Caco-2 (cell line): Measurements from ENCODE around the gene KRABD2.
"Not testable (repeated sequence)": the region's sequence is repeated elsewhere in the genome, so short reads cannot be mapped to it uniquely, and the experiment has no call there.

Experiments
- BruUV-seq: library from RNA; stranded (reverse); fragments of 400-500 nt; replicated peaks from 2 replicates; lab custom pipeline; 2021; lab: Mats Ljungman, UMichigan
- CTCF ChIA-PET: fragments of 300-600 bp; sonication (Branson Sonifier 250); formaldehyde crosslinking; loops from one replicate; lab custom pipeline; 2022; ENCODE audit warnings: antibody characterized with exemption; lab: Charles Lee
- POLR2A ChIA-PET: fragments of 300-600 bp; sonication (Branson Sonifier 250); formaldehyde crosslinking; loops from one replicate; lab custom pipeline; 2022; ENCODE audit warnings: antibody characterized with exemption; lab: Charles Lee
- DNase-seq, 2 experiments: peaks; one replicate each; pipeline versions ENCODE4 v3.0.0 to v3.0.0-alpha.2; 2020 to 2022
- H3K27me3 ChIP-seq: replicated peaks from 2 replicates; pipeline ENCODE4 v1.6.0; 2011; ENCODE audit warnings: low read length; ENCODE audit not compliant: control insufficient read depth, insufficient read depth
- H3K36me3 ChIP-seq: 2 replicates; pipeline ENCODE4 v1.5.1; 2011; ENCODE audit warnings: low read length; ENCODE audit not compliant: control insufficient read depth, insufficient read depth
- H3K4me1 ChIP-seq: fragments of 250-450 bp; sonication (Bioruptor Pico); 2 replicates; pipeline ENCODE4 v1.5.1; 2020; ENCODE audit warnings: mild to moderate bottlenecking
- H3K4me3 ChIP-seq: 2 replicates; pipeline ENCODE4 v1.5.1; 2011; ENCODE audit warnings: low read depth, mild to moderate bottlenecking, control low read depth, low read length
- H3K9me3 ChIP-seq: fragments of 250-450 bp; sonication (Bioruptor Pico); 2 replicates; pipeline ENCODE4 v1.5.1; 2020; ENCODE audit warnings: mild to moderate bottlenecking, moderate library complexity
- H3K27ac Mint-ChIP-seq: one replicate; pipeline ENCODE4 v1.8.0; 2022; ENCODE audit warnings: mixed read lengths; ENCODE audit not compliant: unreplicated experiment
- H3K27me3 Mint-ChIP-seq: one replicate; pipeline ENCODE4 v1.8.0; 2022; ENCODE audit warnings: mixed read lengths; ENCODE audit not compliant: insufficient read depth, unreplicated experiment
- H3K36me3 Mint-ChIP-seq: one replicate; pipeline ENCODE4 v1.8.0; 2022; ENCODE audit warnings: mild to moderate bottlenecking, mixed read lengths; ENCODE audit not compliant: insufficient read depth, unreplicated experiment
- H3K4me1 Mint-ChIP-seq: one replicate; pipeline ENCODE4 v1.8.0; 2022; ENCODE audit warnings: low read depth, mixed read lengths; ENCODE audit not compliant: unreplicated experiment
- H3K4me3 Mint-ChIP-seq: one replicate; pipeline ENCODE4 v1.8.0; 2022; ENCODE audit warnings: mild to moderate bottlenecking, moderate library complexity, mixed read lengths; ENCODE audit not compliant: unreplicated experiment
- H3K9me3 Mint-ChIP-seq: one replicate; pipeline ENCODE4 v1.8.0; 2022; ENCODE audit warnings: mixed read lengths; ENCODE audit not compliant: unreplicated experiment
- CTCF ChIP-seq, 2 experiments: fragments of 200-600 bp in 1 of 2; IDR thresholded peaks; 1 replicate in 1 of 2; 2 replicates in 1 of 2; pipeline versions ENCODE4 v1.5.1 to v1.8.0; 2011 to 2022; ENCODE audit warnings: antibody characterized with exemption in 1 of 2, control low read depth in 1 of 2, inconsistent platforms in 1 of 2, low read depth in 1 of 2, low read length in 1 of 2, mild to moderate bottlenecking in 1 of 2, moderate library complexity in 1 of 2; ENCODE audit not compliant: insufficient read depth in 1 of 2, severe bottlenecking in 1 of 2, unreplicated experiment in 1 of 2
- intact Hi-C: fragments of 100-400 bp; cut with micrococcal nuclease; formaldehyde crosslinking; loops from one replicate; pipeline ENCODE4 v1.10.0; 2022; ENCODE audit not compliant: unreplicated experiment

KRABD2 gene

GRCh38 chr17:8382880-8383142 is 6.3 kb upstream of the KRABD2 start:
- H3K4me3 ChIP-seq, result peak overlapping the region; percentile 74
- peaks cover 52% of the 10 kb centered on the region for H3K36me3 Mint-ChIP-seq
- TF ChIP-seq CTCF (IDR thresholded peaks at IDR 0.05; ENCODE audit: insufficient read depth in 1 of 2, low read depth in 1 of 2, low read length in 1 of 2, severe bottlenecking in 1 of 2, unreplicated experiment in 1 of 2), result no peak
- peak overlapping the region; percentile 97 for H3K27ac Mint-ChIP-seq
- no peaks in the 10 kb centered on the region for H3K9me3 ChIP-seq
- H3K4me1 Mint-ChIP-seq, result no peaks in the 10 kb centered on the region
- no peak for DNase-seq
- ChIA-PET CTCF (no interaction called here), POLR2A (interaction anchor here (0.6 kb wide), 1 partner anchor 133 kb away, joined by 3 read pairs; no protein-coding TSS in a partner anchor)
- H3K9me3 Mint-ChIP-seq, result no peaks in the 10 kb centered on the region
- intact Hi-C loops, result no loop called here
- H3K4me1 ChIP-seq, result peaks cover 12% of the 10 kb centered on the region
- peak overlapping the region; percentile 91 for H3K4me3 Mint-ChIP-seq
- no peaks in the 10 kb centered on the region for H3K27me3 ChIP-seq
- no peaks in the 10 kb centered on the region for H3K27me3 Mint-ChIP-seq
- BruUV-seq, result no TSS peak
- H3K36me3 ChIP-seq, result no peaks in the 10 kb centered on the region; the same call in 1 of the 2 replicates

- Mint-ChIP-seq H3K4me3 (peak overlapping the region; percentile 91), H3K9me3 (no peaks in the 10 kb centered on the region), H3K27me3 (no peaks in the 10 kb centered on the region), H3K27ac (peak overlapping the region; percentile 97), H3K36me3 (peaks cover 58% of the 10 kb centered on the region), H3K4me1 (no peaks in the 10 kb centered on the region)
- DNase-seq, result no peak
- ChIA-PET POLR2A (interaction anchor here (0.6 kb wide), 1 partner anchor 133 kb away, joined by 3 read pairs; no protein-coding TSS in a partner anchor), CTCF (no interaction called here)
- Histone ChIP-seq H3K36me3 (no peaks in the 10 kb centered on the region; the same call in 1 of the 2 replicates), H3K4me1 (peaks cover 12% of the 10 kb centered on the region), H3K9me3 (no peaks in the 10 kb centered on the region), H3K27me3 (no peaks in the 10 kb centered on the region), H3K4me3 (peak overlapping the region; percentile 74)
- BruUV-seq, result TSS peak; percentile 59
- no peak for TF ChIP-seq CTCF (IDR thresholded peaks at IDR 0.05; ENCODE audit: insufficient read depth in 1 of 2, low read depth in 1 of 2, low read length in 1 of 2, severe bottlenecking in 1 of 2, unreplicated experiment in 1 of 2)
- intact Hi-C loops, result no loop called here
Observed at GRCh38 chr17:8382052-8382879, 5.8 kb upstream of the KRABD2 start.

GRCh38 chr17:8380049-8380448 is 3.5 kb upstream of the KRABD2 start:
- no TSS peak for BruUV-seq
- intact Hi-C loops, result no loop called here
- peaks cover 78% of the 10 kb centered on the region for H3K36me3 Mint-ChIP-seq
- no peaks in the 10 kb centered on the region for H3K27me3 Mint-ChIP-seq
- DNase-seq, result no peak
- ChIA-PET POLR2A (no interaction called here), CTCF (no interaction called here)
- no peak overlapping the region for H3K27ac Mint-ChIP-seq
- H3K9me3 Mint-ChIP-seq, result no peaks in the 10 kb centered on the region
- peaks cover 8% of the 10 kb centered on the region for H3K4me1 ChIP-seq
- H3K4me1 Mint-ChIP-seq, result no peaks in the 10 kb centered on the region
- no peaks in the 10 kb centered on the region for H3K9me3 ChIP-seq
- H3K4me3 Mint-ChIP-seq, result no peak overlapping the region
- TF ChIP-seq CTCF (IDR thresholded peaks at IDR 0.05; ENCODE audit: insufficient read depth in 1 of 2, low read depth in 1 of 2, low read length in 1 of 2, severe bottlenecking in 1 of 2, unreplicated experiment in 1 of 2), result no peak
- H3K27me3 ChIP-seq, result no peaks in the 10 kb centered on the region
- no peaks in the 10 kb centered on the region; the same call in 1 of the 2 replicates for H3K36me3 ChIP-seq
- H3K4me3 ChIP-seq, result no peak overlapping the region

GRCh38 chr17:8378117-8378516 is 1.6 kb upstream of the KRABD2 start:
- H3K4me3 ChIP-seq, H3K27me3 Mint-ChIP-seq, H3K27me3 ChIP-seq, H3K9me3 Mint-ChIP-seq, DNase-seq, H3K4me3 Mint-ChIP-seq, H3K4me1 Mint-ChIP-seq, POLR2A ChIA-PET, CTCF ChIA-PET, BruUV-seq, intact Hi-C loops, H3K36me3 ChIP-seq, H3K4me1 ChIP-seq, H3K9me3 ChIP-seq, H3K27ac Mint-ChIP-seq: not testable (repeated sequence)
- H3K36me3 Mint-ChIP-seq, result peaks cover 75% of the 10 kb centered on the region
